Upper lobe of left lung (tissue), 4 donors: ENCODE data around the gene TRIM8.

Source experiments
- CTCF ChIP-seq, 6 experiments: fragments of 450-650 bp in 4 of 6; fragments of 200-600 bp in 2 of 6; sonication (generic) in 2 of 6; IDR thresholded peaks; one replicate each; pipeline ENCODE4 v1.5.1; 2016 to 2019; ENCODE audit warnings: antibody characterized with exemption in 6 of 6
- EP300 ChIP-seq, 4 donors: sonication (generic); formaldehyde crosslinking; IDR thresholded peaks; one replicate each; pipeline ENCODE4 v1.5.1; 2017; ENCODE audit warnings: antibody characterized with exemption in 4 of 4, control low read depth in 2 of 4
- POLR2A ChIP-seq, 4 donors: fragments of 450-650 bp; IDR thresholded peaks; one replicate each; pipeline ENCODE4 v1.5.1; 2016 to 2017; ENCODE audit warnings: antibody characterized with exemption in 4 of 4, mild to moderate bottlenecking in 2 of 4
- POLR2AphosphoS5 ChIP-seq, 2 donors: sonication (generic); formaldehyde crosslinking; IDR thresholded peaks; one replicate each; pipeline ENCODE4 v1.5.1; 2017; ENCODE audit warnings: antibody characterized with exemption in 2 of 2

GRCh38 chr10:102704915-102705314, 60.6 kb downstream of the TRIM8 start:
- TF ChIP-seq CTCF (IDR thresholded peaks at IDR 0.05): no peak
- TF ChIP-seq POLR2A (IDR thresholded peaks at IDR 0.05): no peak
- no peak for TF ChIP-seq POLR2AphosphoS5 (IDR thresholded peaks at IDR 0.05)
- no peak for TF ChIP-seq EP300 (IDR thresholded peaks at IDR 0.05)
